ENCODE results near the gene CIITA.

- TF ChIP-seq, protein P1, sequence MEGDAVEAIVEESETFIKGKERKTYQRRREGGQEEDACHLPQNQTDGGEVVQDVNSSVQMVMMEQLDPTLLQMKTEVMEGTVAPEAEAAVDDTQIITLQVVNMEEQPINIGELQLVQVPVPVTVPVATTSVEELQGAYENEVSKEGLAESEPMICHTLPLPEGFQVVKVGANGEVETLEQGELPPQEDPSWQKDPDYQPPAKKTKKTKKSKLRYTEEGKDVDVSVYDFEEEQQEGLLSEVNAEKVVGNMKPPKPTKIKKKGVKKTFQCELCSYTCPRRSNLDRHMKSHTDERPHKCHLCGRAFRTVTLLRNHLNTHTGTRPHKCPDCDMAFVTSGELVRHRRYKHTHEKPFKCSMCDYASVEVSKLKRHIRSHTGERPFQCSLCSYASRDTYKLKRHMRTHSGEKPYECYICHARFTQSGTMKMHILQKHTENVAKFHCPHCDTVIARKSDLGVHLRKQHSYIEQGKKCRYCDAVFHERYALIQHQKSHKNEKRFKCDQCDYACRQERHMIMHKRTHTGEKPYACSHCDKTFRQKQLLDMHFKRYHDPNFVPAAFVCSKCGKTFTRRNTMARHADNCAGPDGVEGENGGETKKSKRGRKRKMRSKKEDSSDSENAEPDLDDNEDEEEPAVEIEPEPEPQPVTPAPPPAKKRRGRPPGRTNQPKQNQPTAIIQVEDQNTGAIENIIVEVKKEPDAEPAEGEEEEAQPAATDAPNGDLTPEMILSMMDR (IDR thresholded peaks at IDR 0.05): no peak
- no peak for TF ChIP-seq POLR2A (IDR thresholded peaks at IDR 0.05)
These were observed 1.3 kb downstream of the CIITA start for GRCh38 chr16:10878328-10878643.
